Osteoblast (primary cell): ENCODE results near the gene KRT33B. TPM values are rescaled to one million over a fixed set of nuclear protein-coding genes. Genes with fewer than 3 reads are reported as not detected.

Experiments used
- DNase-seq: peaks from one replicate; pipeline ENCODE4 v3.0.0; 2011; ENCODE audit warnings: low spot score, mixed read lengths; ENCODE audit not compliant: insufficient read length; ENCODE audit errors: missing footprints
- H2AFZ ChIP-seq: 2 replicates; pipeline ENCODE4 v1.6.0; 2011; ENCODE audit warnings: mild to moderate bottlenecking, low read length
- H3K27ac ChIP-seq: 2 replicates; pipeline ENCODE4 v1.5.1; 2011; ENCODE audit warnings: mild to moderate bottlenecking, low read depth, low read length, moderate library complexity
- H3K27me3 ChIP-seq: 2 replicates; pipeline ENCODE4 v1.6.0; 2012; ENCODE audit warnings: mild to moderate bottlenecking, control low read depth, inconsistent platforms, low read length, moderate library complexity; ENCODE audit not compliant: insufficient read depth
- H3K36me3 ChIP-seq: 2 replicates; pipeline ENCODE4 v1.5.1; 2011; ENCODE audit warnings: mild to moderate bottlenecking, low read length, control low read depth, moderate library complexity; ENCODE audit not compliant: insufficient read depth
- H3K4me1 ChIP-seq: 2 replicates; pipeline ENCODE4 v1.5.1; 2011; ENCODE audit warnings: mild to moderate bottlenecking, low read length, control low read depth, moderate library complexity; ENCODE audit not compliant: insufficient read depth
- H3K4me2 ChIP-seq: 2 replicates; pipeline ENCODE4 v1.6.0; 2011; ENCODE audit warnings: mild to moderate bottlenecking, low read length; ENCODE audit not compliant: insufficient read depth
- H3K4me3 ChIP-seq: fragments of 200-600 bp; sonication (generic); 3 replicates; pipeline ENCODE4 v1.5.1; 2012; ENCODE audit warnings: mild to moderate bottlenecking, low read length, inconsistent platforms; ENCODE audit not compliant: insufficient read depth
- H3K79me2 ChIP-seq: 2 replicates; pipeline ENCODE4 v1.6.0; 2012; ENCODE audit warnings: mild to moderate bottlenecking, low read length, control low read depth, inconsistent platforms; ENCODE audit not compliant: insufficient read depth
- H3K9me3 ChIP-seq: 2 replicates; pipeline ENCODE4 v1.5.1; 2011; ENCODE audit warnings: low read depth, low read length, control low read depth
- H4K20me1 ChIP-seq: 2 replicates; pipeline ENCODE4 v1.6.0; 2012; ENCODE audit warnings: mild to moderate bottlenecking, low read length, control low read depth; ENCODE audit not compliant: insufficient read depth
- total RNA-seq: library from RNA; depleted of rRNA; stranded (reverse); fragments of >200 nt; gene quantifications from 2 replicates; pipeline ENCODE4 v1.2.3, GENCODE V29; 2012
- TF ChIP-seq, protein P1 (sequence below): IDR thresholded peaks from 2 replicates; pipeline ENCODE4 v1.5.1; 2011; ENCODE audit warnings: mild to moderate bottlenecking, low read depth, low read length, moderate library complexity; ENCODE audit errors: extremely low read depth

The KRT33B gene
- total RNA-seq, 1 donor = 1.1 TPM

DNA sequence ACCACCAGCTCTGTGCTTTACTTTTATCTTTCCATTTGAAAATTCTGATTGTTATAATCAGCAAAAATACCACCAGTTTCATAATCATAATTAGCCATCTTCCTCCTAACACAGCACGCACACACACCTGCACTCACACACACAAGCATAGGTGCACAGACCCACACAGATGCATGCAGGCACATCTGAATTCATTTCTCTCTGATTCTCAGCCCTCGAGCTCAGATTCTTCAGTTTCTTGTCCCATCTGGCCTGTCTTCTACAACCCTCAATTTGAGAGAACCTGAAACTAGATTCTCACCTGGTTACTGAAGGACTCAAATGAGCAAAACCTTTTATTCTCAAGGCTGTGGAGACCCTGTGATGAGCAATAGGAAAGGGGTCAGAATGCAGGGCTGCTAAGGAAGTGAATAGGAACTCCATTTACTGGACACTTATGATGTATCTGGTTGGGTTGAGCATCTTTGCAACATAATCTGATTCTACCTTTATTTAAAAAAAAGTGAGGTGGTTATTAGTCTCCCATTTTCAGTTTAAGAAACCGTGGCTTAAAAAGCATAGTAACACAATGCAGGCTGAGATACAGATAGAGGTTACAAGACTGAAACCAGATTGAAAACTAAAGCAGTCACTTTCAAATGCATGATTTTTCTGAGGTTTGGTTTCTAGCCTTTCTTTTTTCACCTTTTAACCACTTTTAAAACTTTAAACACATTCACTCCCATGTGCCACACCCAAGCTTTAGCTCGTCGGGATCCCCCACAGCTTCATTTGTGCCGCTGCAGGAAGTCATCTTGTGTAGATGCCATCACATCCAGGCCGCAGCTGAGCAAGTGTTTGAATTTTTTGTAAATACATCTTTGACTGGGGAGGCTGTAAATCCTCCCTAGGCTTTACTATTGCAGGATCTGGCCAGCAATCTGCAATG, 28.4 kb downstream of the KRT33B start:
- Histone ChIP-seq H2AFZ (no peak overlapping the region), H3K4me2 (no peak overlapping the region), H4K20me1 (no peaks in the 10 kb centered on the region), H3K27me3 (no peaks in the 10 kb centered on the region), H3K4me3 (no peak overlapping the region), H3K4me1 (no peaks in the 10 kb centered on the region), H3K79me2 (no peaks in the 10 kb centered on the region), H3K9me3 (peaks cover 1% of the 10 kb centered on the region), H3K27ac (no peak overlapping the region), H3K36me3 (no peaks in the 10 kb centered on the region)
- DNase-seq = peak; percentile 54
- TF ChIP-seq, protein P1, sequence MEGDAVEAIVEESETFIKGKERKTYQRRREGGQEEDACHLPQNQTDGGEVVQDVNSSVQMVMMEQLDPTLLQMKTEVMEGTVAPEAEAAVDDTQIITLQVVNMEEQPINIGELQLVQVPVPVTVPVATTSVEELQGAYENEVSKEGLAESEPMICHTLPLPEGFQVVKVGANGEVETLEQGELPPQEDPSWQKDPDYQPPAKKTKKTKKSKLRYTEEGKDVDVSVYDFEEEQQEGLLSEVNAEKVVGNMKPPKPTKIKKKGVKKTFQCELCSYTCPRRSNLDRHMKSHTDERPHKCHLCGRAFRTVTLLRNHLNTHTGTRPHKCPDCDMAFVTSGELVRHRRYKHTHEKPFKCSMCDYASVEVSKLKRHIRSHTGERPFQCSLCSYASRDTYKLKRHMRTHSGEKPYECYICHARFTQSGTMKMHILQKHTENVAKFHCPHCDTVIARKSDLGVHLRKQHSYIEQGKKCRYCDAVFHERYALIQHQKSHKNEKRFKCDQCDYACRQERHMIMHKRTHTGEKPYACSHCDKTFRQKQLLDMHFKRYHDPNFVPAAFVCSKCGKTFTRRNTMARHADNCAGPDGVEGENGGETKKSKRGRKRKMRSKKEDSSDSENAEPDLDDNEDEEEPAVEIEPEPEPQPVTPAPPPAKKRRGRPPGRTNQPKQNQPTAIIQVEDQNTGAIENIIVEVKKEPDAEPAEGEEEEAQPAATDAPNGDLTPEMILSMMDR = no peak

DNA sequence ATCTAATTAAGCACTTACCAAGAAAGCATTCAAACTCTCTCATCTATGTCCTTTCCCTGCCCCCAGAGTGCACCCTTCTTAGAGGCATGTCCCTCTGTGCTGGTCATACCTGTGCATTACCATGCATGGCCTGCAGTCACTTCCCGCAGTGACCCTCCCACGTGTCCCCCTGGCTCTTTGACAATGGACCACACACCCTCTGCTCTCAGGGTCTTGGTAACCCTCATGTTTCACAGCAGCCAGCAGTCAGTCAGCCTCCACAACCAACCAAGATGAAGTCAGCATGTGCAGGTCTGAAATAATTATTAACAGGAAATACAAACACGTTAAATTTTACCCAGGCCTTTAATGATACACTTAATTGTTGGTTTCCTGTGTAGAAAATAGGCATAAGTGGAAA, 29.1 kb downstream of the KRT33B start:
- Histone ChIP-seq H3K27me3 (no peaks in the 10 kb centered on the region), H3K4me3 (no peak overlapping the region), H3K27ac (no peak overlapping the region), H3K4me1 (no peaks in the 10 kb centered on the region), H2AFZ (no peak overlapping the region), H4K20me1 (no peaks in the 10 kb centered on the region), H3K79me2 (no peaks in the 10 kb centered on the region), H3K4me2 (no peak overlapping the region), H3K9me3 (peaks cover 1% of the 10 kb centered on the region), H3K36me3 (no peaks in the 10 kb centered on the region)
- no peak for DNase-seq
- TF ChIP-seq, protein P1 = no peak

DNA sequence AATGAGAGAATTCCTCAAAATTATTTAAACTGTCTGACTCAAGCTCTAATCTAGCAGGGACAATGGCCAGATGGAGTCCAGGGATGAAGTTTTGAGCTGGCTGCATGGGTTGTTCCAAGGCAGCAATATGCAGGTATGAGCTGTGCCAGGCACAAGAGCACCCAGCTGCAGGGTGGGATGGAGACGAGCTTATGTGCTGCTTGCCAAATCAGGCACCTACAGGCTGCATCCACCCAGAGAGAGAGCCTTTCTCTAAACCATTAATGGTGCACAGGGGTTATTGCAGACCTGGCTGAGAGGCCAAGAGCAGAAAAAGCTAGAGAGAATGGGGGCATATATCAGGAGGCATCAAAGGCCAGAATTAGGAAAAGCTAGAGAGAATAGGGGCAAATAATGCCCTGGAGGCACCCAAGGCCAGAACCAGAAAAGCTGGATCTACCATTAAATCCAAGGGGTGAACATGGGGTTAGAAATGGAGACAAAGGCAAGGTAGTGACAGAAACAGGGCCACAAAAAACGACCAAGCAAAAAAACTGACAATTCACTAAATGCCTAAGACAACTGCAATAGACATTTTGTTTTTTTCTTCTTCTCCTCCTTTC, 29.9 kb downstream of the KRT33B start:
- peaks cover 1% of the 10 kb centered on the region for H3K9me3 ChIP-seq
- H2AFZ ChIP-seq = peak overlapping the region; percentile 60
- H3K4me2 ChIP-seq = no peak overlapping the region
- H3K27ac ChIP-seq = no peak overlapping the region
- H3K4me1 ChIP-seq = no peaks in the 10 kb centered on the region
- H3K4me3 ChIP-seq = no peak overlapping the region
- no peaks in the 10 kb centered on the region for H3K27me3 ChIP-seq
- no peaks in the 10 kb centered on the region for H3K36me3 ChIP-seq
- TF ChIP-seq, protein P1 = no peak
- no peak for DNase-seq
- H3K79me2 ChIP-seq = no peaks in the 10 kb centered on the region
- H4K20me1 ChIP-seq = no peaks in the 10 kb centered on the region

DNA sequence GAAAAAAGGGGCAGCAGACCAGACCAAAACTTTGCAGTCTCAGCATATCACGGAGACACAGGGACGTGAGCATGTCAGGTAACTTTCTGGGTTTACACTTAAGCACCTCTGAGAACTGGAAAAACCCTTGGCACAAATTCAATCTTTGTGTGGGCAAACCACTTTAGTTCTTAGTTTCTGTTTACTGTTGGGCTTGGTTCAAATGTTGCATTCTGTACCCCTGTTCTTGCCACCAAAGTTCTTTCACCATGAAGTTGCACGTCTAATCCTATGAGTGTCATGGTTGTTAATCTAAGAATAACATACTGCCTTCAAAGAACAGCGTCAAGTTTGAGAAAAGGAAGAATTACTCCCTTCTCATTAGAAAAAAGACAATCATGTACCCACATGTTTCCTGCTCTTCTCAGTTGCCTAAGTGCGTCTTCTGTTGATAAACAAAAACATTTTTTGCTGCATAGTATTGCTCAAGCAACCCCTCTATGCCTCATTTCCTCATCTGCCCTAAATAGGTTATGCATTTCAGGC, 30.6 kb downstream of the KRT33B start:
- Histone ChIP-seq H3K4me1 (no peaks in the 10 kb centered on the region), H2AFZ (no peak overlapping the region), H3K36me3 (no peaks in the 10 kb centered on the region), H3K4me3 (no peak overlapping the region), H3K27me3 (no peaks in the 10 kb centered on the region), H4K20me1 (no peaks in the 10 kb centered on the region), H3K9me3 (peaks cover 1% of the 10 kb centered on the region), H3K27ac (no peak overlapping the region), H3K4me2 (no peak overlapping the region), H3K79me2 (no peaks in the 10 kb centered on the region)
- TF ChIP-seq, protein P1 = no peak
- no peak for DNase-seq
